Pons (tissue), 1 donor: ENCODE results near the gene AKAIN1.

Experiments used
- DNase-seq: peaks from one replicate; pipeline ENCODE4 v3.0.0-alpha.2; 2016; ENCODE audit warnings: low spot score

The AKAIN1 gene

DNA sequence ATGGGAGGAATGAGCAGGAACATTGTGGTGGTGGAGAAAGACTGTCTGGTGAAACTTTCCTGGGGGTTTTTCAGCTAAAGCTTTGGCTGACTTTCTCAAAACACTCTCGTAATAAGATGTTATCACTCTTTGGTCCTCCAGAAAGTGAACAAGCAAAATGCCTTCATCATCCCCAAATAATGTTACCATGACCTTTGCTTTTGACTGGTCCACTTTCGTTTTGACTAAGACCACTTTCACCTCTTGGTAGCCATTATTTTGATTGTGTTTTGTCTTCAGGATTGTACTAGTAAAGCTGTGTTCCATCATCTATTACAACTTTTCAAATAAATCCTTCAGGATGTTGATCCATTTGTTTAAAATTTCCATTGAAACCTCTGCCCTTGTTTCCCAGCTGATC, 103.2 kb downstream of the AKAIN1 start:
- DNase-seq, result no peak
